GM19240 (cell line): Measurements from ENCODE around the gene ELN.

ENCODE experiments used
- DNase-seq: peaks from one replicate; pipeline ENCODE4 v3.0.0; 2011; ENCODE audit warnings: low spot score; ENCODE audit not compliant: insufficient read length

The ELN gene

GRCh38 chr7:74092321-74092963 is 64.5 kb downstream of the ELN start:
- no peak for DNase-seq

- DNase-seq = peak; percentile 61
Measured at GRCh38 chr7:74092964-74093471, 65.0 kb downstream of the ELN start.

- DNase-seq = no peak
Measured at GRCh38 chr7:74093671-74094223, 65.8 kb downstream of the ELN start.

GRCh38 chr7:74094224-74095101 is 66.5 kb downstream of the ELN start:
- no peak for DNase-seq

- no peak for DNase-seq
Measured at GRCh38 chr7:74095135-74095534, 67.2 kb downstream of the ELN start.

GRCh38 chr7:74097937-74098614 is 70.1 kb downstream of the ELN start:
- DNase-seq = no peak

- DNase-seq = no peak
Measured at GRCh38 chr7:74099031-74099430, 71.1 kb downstream of the ELN start.

GRCh38 chr7:74101061-74101681 is 73.2 kb downstream of the ELN start:
- peak; percentile 90 for DNase-seq

GRCh38 chr7:74103219-74103772 is 75.3 kb downstream of the ELN start:
- no peak for DNase-seq

GRCh38 chr7:74104702-74105101 is 76.7 kb downstream of the ELN start:
- no peak for DNase-seq

GRCh38 chr7:74105992-74106391 is 78.0 kb downstream of the ELN start:
- no peak for DNase-seq

GRCh38 chr7:74106846-74107245 is 78.9 kb downstream of the ELN start:
- DNase-seq = no peak

- DNase-seq = no peak
Measured at GRCh38 chr7:74115326-74115725, 87.4 kb downstream of the ELN start.

- DNase-seq = no peak
Measured at GRCh38 chr7:74116356-74116755, 88.4 kb downstream of the ELN start.
